Neural cell (in vitro differentiated cells): ENCODE results near the gene DCUN1D2.

Experiments
- CTCF ChIP-seq: fragments of 450-650 bp; IDR thresholded peaks from 2 replicates; pipeline ENCODE4 v1.5.1; 2014; ENCODE audit warnings: antibody characterized with exemption, mild to moderate bottlenecking, moderate library complexity; ENCODE audit not compliant: poor library complexity, severe bottlenecking
- EP300 ChIP-seq: fragments of 450-650 bp; conservative IDR thresholded peaks from 2 replicates; pipeline ENCODE4 v1.6.1; 2014; ENCODE audit warnings: antibody characterized with exemption, mild to moderate bottlenecking, moderate library complexity; ENCODE audit not compliant: poor library complexity, severe bottlenecking
- EZH2 ChIP-seq: fragments of 200-600, 300-800 bp; shearing (Covaris generic), sonication (generic); IDR thresholded peaks from 2 replicates; pipeline ENCODE4 v1.6.1; 2014; ENCODE audit warnings: antibody characterized with exemption, low read length, borderline replicate concordance, mild to moderate bottlenecking; ENCODE audit not compliant: insufficient read depth, poor library complexity, severe bottlenecking
- MXI1 ChIP-seq: fragments of 450-650 bp; conservative IDR thresholded peaks from 2 replicates; pipeline ENCODE4 v1.6.1; 2014; ENCODE audit warnings: antibody characterized with exemption, mild to moderate bottlenecking; ENCODE audit not compliant: poor library complexity, severe bottlenecking
- POLR2AphosphoS5 ChIP-seq: IDR thresholded peaks from 2 replicates; pipeline ENCODE4 v1.6.1; 2012
- RAD21 ChIP-seq: fragments of 450-650 bp; conservative IDR thresholded peaks from 2 replicates; pipeline ENCODE4 v1.6.1; 2014; ENCODE audit warnings: antibody characterized with exemption, mild to moderate bottlenecking, moderate library complexity
- REST ChIP-seq: IDR thresholded peaks from 2 replicates; pipeline ENCODE4 v1.6.1; 2012; ENCODE audit warnings: borderline replicate concordance

- TF ChIP-seq CTCF (no peak), POLR2AphosphoS5 (no peak), MXI1 (no peak), REST (no peak), EZH2 (no peak), RAD21 (no peak), EP300 (no peak)
Measured at GRCh38 chr13:113448545-113448884, 42.0 kb downstream of the DCUN1D2 start.
